OCI-LY7 (cell line): ENCODE data around the gene TMEM272.

ENCODE experiments used
- CTCF ChIP-seq: fragments of 200-600 bp; sonication (generic); conservative IDR thresholded peaks from 2 replicates; pipeline ENCODE4 v1.5.1; 2014; ENCODE audit warnings: mild to moderate bottlenecking, antibody characterized with exemption, low read length, moderate library complexity, mixed read lengths
- EZH2phosphoT487 ChIP-seq: fragments of 200-600 bp; sonication (generic); IDR thresholded peaks from 2 replicates; pipeline ENCODE4 v1.6.1; 2018; ENCODE audit warnings: low read depth, borderline replicate concordance, mild to moderate bottlenecking, mixed run types, antibody characterized with exemption, low read length, moderate library complexity, mixed read lengths

- no peak for TF ChIP-seq CTCF
- no peak for TF ChIP-seq EZH2phosphoT487
Measured at GRCh38 chr13:51823359-51823758, 21.6 kb downstream of the TMEM272 start.
